ENCODE results near the gene PDXDC1.
"Not testable (repeated sequence)": the region's sequence is repeated elsewhere in the genome, so short reads cannot be mapped to it uniquely, and the experiment has no call there.

GRCh38 chr16:15005357-15006132 is 30.7 kb downstream of the PDXDC1 start:
- not testable (repeated sequence) for TF ChIP-seq CTCF (conservative IDR thresholded peaks at IDR 0.05; ENCODE audit: low read depth, low read length); EZH2 (IDR thresholded peaks at IDR 0.05; ENCODE audit: low read length, unreplicated experiment); EZH2phosphoT487 (IDR thresholded peaks at IDR 0.05; ENCODE audit: borderline replicate concordance, low read length)
